ENCODE results near the gene BBIP1. TPM values are rescaled to one million over a fixed set of nuclear protein-coding genes. Genes with fewer than 3 reads are reported as not detected.

Gene BBIP1
- total RNA-seq, 1 experiment from 2014 or later, result 12.0 TPM

- DNase-seq (no peak), ATAC-seq (peak; percentile 8)
- Histone ChIP-seq H3K4me3 (ENCODE audit: low read length) (0 out of 2 replicates have a peak overlapping the region, but pooled peaks have one; percentile 33), H3K4me2 (ENCODE audit: low read length) (peak overlapping the region; percentile 73), H4K20me1 (ENCODE audit: low read length) (no peaks in the 10 kb centered on the region), H3K27ac (ENCODE audit: low read length) (peak overlapping the region; percentile 74), H2AFZ (ENCODE audit: low read length) (peak overlapping the region; percentile 65), H3K9me2 (replicated peaks; ENCODE audit: low read length) (no peaks in the 10 kb centered on the region), H3K9me3 (ENCODE audit: low read length) (no peaks in the 10 kb centered on the region), H3K4me1 (ENCODE audit: insufficient read depth, low read length) (peaks cover 21% of the 10 kb centered on the region), H3K27me3 (ENCODE audit: low read length) (no peaks in the 10 kb centered on the region), H3K36me3 (ENCODE audit: low read depth, low read length) (no peaks in the 10 kb centered on the region), H3K9ac (ENCODE audit: low read length) (no peak overlapping the region), H3F3A (ENCODE audit: low read length, unreplicated experiment) (no peaks in the 10 kb centered on the region), H3K79me2 (ENCODE audit: low read length) (no peaks in the 10 kb centered on the region)
- ChIA-PET POLR2A (ENCODE audit: unreplicated experiment) (no interaction called here), CTCF (no interaction called here)
- TF ChIP-seq EZH2phosphoT487 (IDR thresholded peaks at IDR 0.05; ENCODE audit: borderline replicate concordance, low read length), result no peak
- TF ChIP-seq, protein P1, sequence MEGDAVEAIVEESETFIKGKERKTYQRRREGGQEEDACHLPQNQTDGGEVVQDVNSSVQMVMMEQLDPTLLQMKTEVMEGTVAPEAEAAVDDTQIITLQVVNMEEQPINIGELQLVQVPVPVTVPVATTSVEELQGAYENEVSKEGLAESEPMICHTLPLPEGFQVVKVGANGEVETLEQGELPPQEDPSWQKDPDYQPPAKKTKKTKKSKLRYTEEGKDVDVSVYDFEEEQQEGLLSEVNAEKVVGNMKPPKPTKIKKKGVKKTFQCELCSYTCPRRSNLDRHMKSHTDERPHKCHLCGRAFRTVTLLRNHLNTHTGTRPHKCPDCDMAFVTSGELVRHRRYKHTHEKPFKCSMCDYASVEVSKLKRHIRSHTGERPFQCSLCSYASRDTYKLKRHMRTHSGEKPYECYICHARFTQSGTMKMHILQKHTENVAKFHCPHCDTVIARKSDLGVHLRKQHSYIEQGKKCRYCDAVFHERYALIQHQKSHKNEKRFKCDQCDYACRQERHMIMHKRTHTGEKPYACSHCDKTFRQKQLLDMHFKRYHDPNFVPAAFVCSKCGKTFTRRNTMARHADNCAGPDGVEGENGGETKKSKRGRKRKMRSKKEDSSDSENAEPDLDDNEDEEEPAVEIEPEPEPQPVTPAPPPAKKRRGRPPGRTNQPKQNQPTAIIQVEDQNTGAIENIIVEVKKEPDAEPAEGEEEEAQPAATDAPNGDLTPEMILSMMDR (conservative IDR thresholded peaks at IDR 0.05; ENCODE audit: low read depth, low read length), result no peak
- TF ChIP-seq EZH2 (IDR thresholded peaks at IDR 0.05; ENCODE audit: low read length, unreplicated experiment), result no peak
- intact Hi-C loops (cut with micrococcal nuclease), result loop anchor here (5.0 kb wide), 1 partner anchor 44 kb away; no protein-coding TSS in a partner anchor
- BruUV-seq (replicated peaks), result no TSS peak
Measured at GRCh38 chr10:110865809-110866482, 53.0 kb downstream of the BBIP1 start.

DNA sequence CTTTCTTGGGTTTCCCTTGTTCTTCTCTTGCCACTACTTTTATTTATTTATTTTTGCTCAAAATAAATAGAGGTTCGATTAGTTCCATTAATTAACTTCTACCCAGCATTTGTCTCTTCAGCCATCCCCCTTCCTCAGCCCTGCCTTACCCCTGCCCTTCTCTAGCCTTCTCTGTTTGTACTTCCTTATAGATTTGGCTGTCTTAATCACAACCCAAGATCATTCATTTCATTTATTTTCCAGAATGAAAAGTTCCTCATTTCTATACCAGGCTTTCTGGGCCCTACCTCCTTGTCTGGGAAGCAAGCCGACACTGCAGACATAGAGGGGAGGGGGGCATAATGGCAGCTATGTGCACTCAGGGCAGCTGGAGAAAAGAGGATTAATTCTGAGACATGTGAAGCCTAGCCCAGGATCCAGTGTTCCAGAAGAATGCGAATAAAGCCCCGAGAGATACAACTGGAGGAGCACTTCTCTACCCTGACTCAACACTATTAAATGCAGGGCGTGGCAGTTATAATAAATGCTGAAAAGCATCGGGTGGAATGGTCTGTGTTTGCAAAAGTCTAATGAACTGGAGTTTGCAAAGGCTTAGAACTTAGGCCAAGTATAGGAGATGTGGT lies 53.7 kb downstream of the BBIP1 start:
- Histone ChIP-seq H3K36me3 (ENCODE audit: low read depth, low read length) (no peaks in the 10 kb centered on the region), H3K79me2 (ENCODE audit: low read length) (no peaks in the 10 kb centered on the region), H3F3A (ENCODE audit: low read length, unreplicated experiment) (no peaks in the 10 kb centered on the region), H3K4me2 (ENCODE audit: low read length) (peak overlapping the region; percentile 73), H3K4me1 (ENCODE audit: insufficient read depth, low read length) (peaks cover 20% of the 10 kb centered on the region), H3K27ac (ENCODE audit: low read length) (peak overlapping the region; percentile 74), H2AFZ (ENCODE audit: low read length) (peak overlapping the region; percentile 65), H3K27me3 (ENCODE audit: low read length) (no peaks in the 10 kb centered on the region), H3K9me3 (ENCODE audit: low read length) (no peaks in the 10 kb centered on the region), H4K20me1 (ENCODE audit: low read length) (no peaks in the 10 kb centered on the region), H3K4me3 (ENCODE audit: low read length) (peak overlapping the region; percentile 41; the same call in 1 of the 2 replicates), H3K9me2 (replicated peaks; ENCODE audit: low read length) (no peaks in the 10 kb centered on the region), H3K9ac (ENCODE audit: low read length) (peak overlapping the region; percentile 6; the same call in 1 of the 2 replicates)
- TF ChIP-seq EZH2phosphoT487 (IDR thresholded peaks at IDR 0.05; ENCODE audit: borderline replicate concordance, low read length) (no peak), EZH2 (IDR thresholded peaks at IDR 0.05; ENCODE audit: low read length, unreplicated experiment) (no peak)
- TF ChIP-seq, protein P1 (conservative IDR thresholded peaks at IDR 0.05; ENCODE audit: low read depth, low read length), result no peak
- BruUV-seq (replicated peaks), result no TSS peak
- peak; percentile 87 for DNase-seq
- ChIA-PET CTCF (interaction anchor here (0.7 kb wide), 1 partner anchor 66 kb away, joined by 3 read pairs; no protein-coding TSS in a partner anchor), POLR2A (ENCODE audit: unreplicated experiment) (no interaction called here)
- ATAC-seq, result peak; percentile 98
- intact Hi-C loops (cut with micrococcal nuclease), result loop anchor here (5.0 kb wide), 1 partner anchor 43 kb away; no protein-coding TSS in a partner anchor

Data from PC-3 (cell line).